ENCODE data around the gene DNLZ.

DNA sequence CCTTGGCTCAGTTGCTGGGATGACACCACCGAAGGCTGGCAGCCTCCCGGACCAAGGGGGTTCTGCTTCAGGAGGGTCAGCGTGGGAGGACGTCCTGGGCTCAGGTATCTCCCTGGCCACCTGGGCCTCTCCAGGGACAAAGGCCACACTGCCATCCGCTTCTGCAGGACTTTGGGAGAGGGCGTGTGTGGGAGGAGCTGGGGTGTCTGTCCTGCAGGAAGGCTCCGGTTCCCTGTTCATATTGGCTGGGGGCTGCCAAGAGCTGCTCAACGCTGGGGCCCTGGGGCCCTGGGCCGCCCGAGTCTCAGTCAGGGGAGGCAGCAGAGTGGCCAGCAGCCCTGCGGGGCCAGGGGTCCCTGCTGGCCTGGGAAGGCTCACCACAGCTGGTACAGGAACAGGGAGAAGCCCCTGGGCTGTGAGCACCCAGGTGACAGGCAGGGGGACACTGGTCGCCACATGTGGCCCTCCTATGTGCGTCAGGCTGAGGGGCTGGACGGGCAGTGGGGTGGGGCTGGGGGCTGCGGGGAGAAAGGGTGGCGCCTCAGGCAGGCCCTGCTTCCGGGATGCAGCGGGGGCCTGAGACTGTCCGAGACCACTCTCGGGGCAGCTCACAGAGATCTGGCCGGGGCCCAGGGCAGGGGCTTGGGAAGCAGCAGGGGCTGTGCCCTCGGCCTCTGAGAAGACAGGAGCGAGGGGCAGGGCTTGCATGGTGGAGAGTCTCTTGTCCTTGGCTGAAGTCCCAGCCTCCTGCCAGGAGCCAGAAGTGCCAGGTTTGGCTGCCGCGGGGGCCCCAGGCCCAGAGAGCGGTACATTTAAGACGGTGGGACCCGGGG, 14.8 kb upstream of the DNLZ start:
- TF ChIP-seq BCL11A (IDR thresholded peaks at IDR 0.05; ENCODE audit: low read depth, low read length) (no peak), PAX5 (IDR thresholded peaks at IDR 0.05; ENCODE audit: borderline replicate concordance, low read depth, low read length) (no peak)
- TF ChIP-seq, protein P1, sequence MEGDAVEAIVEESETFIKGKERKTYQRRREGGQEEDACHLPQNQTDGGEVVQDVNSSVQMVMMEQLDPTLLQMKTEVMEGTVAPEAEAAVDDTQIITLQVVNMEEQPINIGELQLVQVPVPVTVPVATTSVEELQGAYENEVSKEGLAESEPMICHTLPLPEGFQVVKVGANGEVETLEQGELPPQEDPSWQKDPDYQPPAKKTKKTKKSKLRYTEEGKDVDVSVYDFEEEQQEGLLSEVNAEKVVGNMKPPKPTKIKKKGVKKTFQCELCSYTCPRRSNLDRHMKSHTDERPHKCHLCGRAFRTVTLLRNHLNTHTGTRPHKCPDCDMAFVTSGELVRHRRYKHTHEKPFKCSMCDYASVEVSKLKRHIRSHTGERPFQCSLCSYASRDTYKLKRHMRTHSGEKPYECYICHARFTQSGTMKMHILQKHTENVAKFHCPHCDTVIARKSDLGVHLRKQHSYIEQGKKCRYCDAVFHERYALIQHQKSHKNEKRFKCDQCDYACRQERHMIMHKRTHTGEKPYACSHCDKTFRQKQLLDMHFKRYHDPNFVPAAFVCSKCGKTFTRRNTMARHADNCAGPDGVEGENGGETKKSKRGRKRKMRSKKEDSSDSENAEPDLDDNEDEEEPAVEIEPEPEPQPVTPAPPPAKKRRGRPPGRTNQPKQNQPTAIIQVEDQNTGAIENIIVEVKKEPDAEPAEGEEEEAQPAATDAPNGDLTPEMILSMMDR (IDR thresholded peaks at IDR 0.05 in 2 of 3, conservative IDR thresholded peaks at IDR 0.05 in 1 of 3; ENCODE audit: control insufficient read depth in 2 of 3, extremely low read depth in 1 of 3, insufficient read depth in 1 of 3, low read depth in 3 of 3, low read length in 3 of 3) = no peak

Data from GM12878 (cell line).